HepG2 (cell line): ENCODE data around the gene POLA1. TPM values are rescaled to one million over a fixed set of nuclear protein-coding genes. Genes with fewer than 3 reads are reported as not detected.
A peak's percentile ranks its signal among the peaks of the same experiment; 100 is the strongest.

Experiments used
- ATAC-seq: fragments of 200-7000 bp; cut with Tn5 transposase; 3 replicates; pipeline ENCODE4 v1.9.1; 2020; ENCODE audit warnings: mild to moderate bottlenecking, moderate library complexity
- BruUV-seq: library from RNA; stranded (reverse); fragments of 400-500 nt; replicated peaks from 2 replicates; lab custom pipeline; 2021; lab: Mats Ljungman, UMichigan
- CTCF ChIA-PET: fragments of 300-600 bp; formaldehyde crosslinking; extraction: SDS; loops from one replicate; lab custom pipeline; 2021; ENCODE audit warnings: low total read pairs, inconsistent platforms, low intra/inter-chr PET ratio; lab: Yijun Ruan, JAX
- POLR2A ChIA-PET: fragments of 350-600 bp; sonication (Branson Sonifier 250); formaldehyde crosslinking; loops from one replicate; lab custom pipeline; 2020; ENCODE audit warnings: antibody characterized with exemption, inconsistent platforms; lab: Yijun Ruan, JAX
- DNase-seq: peaks from one replicate; pipeline ENCODE4 v3.0.0-alpha.2; 2015; ENCODE audit warnings: low spot score
- FAIRE-seq: peaks from 3 replicates; lab custom pipeline; 2011; peaks lifted over from hg19 to GRCh38; lab: Jason Lieb, UNC
- H2AFZ ChIP-seq: one replicate; pipeline ENCODE4 v1.6.1; 2011; ENCODE audit warnings: low read length, inconsistent platforms
- H3K27ac ChIP-seq: fragments of 300-600 bp; 3 replicates; pipeline ENCODE4 v1.8.0; 2011; ENCODE audit warnings: mixed run types, mild to moderate bottlenecking, mixed read lengths, low read length, inconsistent platforms; ENCODE audit not compliant: insufficient read depth; ENCODE audit errors: extremely low read length
- H3K27me3 ChIP-seq, 2 experiments: fragments of 200-600 bp in 1 of 2; 2 replicates in 1 of 2; 3 replicates in 1 of 2; pipeline versions ENCODE4 v1.6.0 to v1.8.0; 2011; ENCODE audit warnings: low read length in 2 of 2, mild to moderate bottlenecking in 2 of 2, moderate library complexity in 2 of 2, inconsistent platforms in 1 of 2; ENCODE audit not compliant: insufficient read depth in 2 of 2, control insufficient read depth in 1 of 2
- H3K36me3 ChIP-seq, 2 experiments: fragments of 200-600 bp in 1 of 2; replicated peaks in 1 of 2; 2 replicates in 1 of 2; 3 replicates in 1 of 2; pipeline versions ENCODE4 v1.5.1 to v1.8.0; 2011; ENCODE audit warnings: low read length in 2 of 2, inconsistent platforms in 1 of 2; ENCODE audit not compliant: insufficient read depth in 2 of 2, control insufficient read depth in 1 of 2
- H3K4me1 ChIP-seq: 2 replicates; pipeline ENCODE4 v1.5.1; 2012; ENCODE audit warnings: low read length, inconsistent platforms; ENCODE audit not compliant: insufficient read depth
- H3K4me2 ChIP-seq: 2 replicates; pipeline ENCODE4 v1.6.0; 2011; ENCODE audit warnings: low read depth, low read length, inconsistent platforms
- H3K4me3 ChIP-seq, 3 experiments: fragments of 200-600 bp in 1 of 3; sonication (generic), shearing (Covaris generic) in 1 of 3; replicated peaks in 1 of 3; 2 replicates each; pipeline ENCODE4 v1.5.1; 2011 to 2016; ENCODE audit warnings: low read length in 3 of 3, inconsistent platforms in 2 of 3, low read depth in 2 of 3, mild to moderate bottlenecking in 2 of 3, control low read depth in 1 of 3, mixed read lengths in 1 of 3; ENCODE audit not compliant: insufficient read depth in 1 of 3
- H3K79me2 ChIP-seq: one replicate; pipeline ENCODE4 v1.6.1; 2011; ENCODE audit warnings: low read length, inconsistent platforms; ENCODE audit not compliant: insufficient read depth
- H3K9ac ChIP-seq: 2 replicates; pipeline ENCODE4 v1.6.0; 2011; ENCODE audit warnings: mild to moderate bottlenecking, low read depth, low read length, inconsistent platforms; ENCODE audit not compliant: insufficient read depth
- H3K9me3 ChIP-seq: 2 replicates; pipeline ENCODE4 v1.5.1; 2012; ENCODE audit warnings: mild to moderate bottlenecking, low read length
- H4K20me1 ChIP-seq: 2 replicates; pipeline ENCODE4 v1.6.0; 2011; ENCODE audit warnings: inconsistent platforms, mild to moderate bottlenecking, low read length, moderate library complexity; ENCODE audit not compliant: insufficient read depth
- ISX ChIP-seq: sonication (generic); formaldehyde crosslinking; conservative IDR thresholded peaks from 2 replicates; pipeline ENCODE4 v1.5.0; 2020; ENCODE audit warnings: missing genetic modification reagents
- KMT2B ChIP-seq: IDR thresholded peaks from 2 replicates; pipeline ENCODE4 v1.6.1; 2016; ENCODE audit warnings: missing genetic modification reagents, missing compliant biosample characterization
- MAFG ChIP-seq: sonication (generic); formaldehyde crosslinking; IDR thresholded peaks from 2 replicates; pipeline ENCODE4 v1.5.1; 2020; ENCODE audit warnings: mild to moderate bottlenecking, missing genetic modification reagents
- MAFK ChIP-seq, 2 experiments: IDR thresholded peaks in 1 of 2; conservative IDR thresholded peaks in 1 of 2; 2 replicates each; pipeline ENCODE4 v1.6.1; 2011; ENCODE audit warnings: improper control_type of control experiment in 2 of 2, low read length in 2 of 2
- PAXIP1 ChIP-seq: sonication (generic); formaldehyde crosslinking; conservative IDR thresholded peaks from 2 replicates; pipeline ENCODE4 v1.4.0; 2020; ENCODE audit warnings: mild to moderate bottlenecking, missing genetic modification reagents, moderate library complexity
- XRCC5 ChIP-seq: fragments of 200-400 bp; formaldehyde crosslinking; optimal IDR thresholded peaks from 2 replicates; pipeline ENCODE3; 2017; ENCODE audit warnings: mild to moderate bottlenecking, low read length
- ZBTB7B ChIP-seq: sonication (generic); formaldehyde crosslinking; IDR thresholded peaks from 2 replicates; pipeline ENCODE4 v1.4.0; 2020; ENCODE audit warnings: missing genetic modification reagents
- ZNF407 ChIP-seq: sonication (generic); formaldehyde crosslinking; IDR thresholded peaks from one replicate; pipeline ENCODE4 v1.5.1; 2020; ENCODE audit warnings: mild to moderate bottlenecking, missing genetic modification reagents; ENCODE audit errors: not compliant biosample characterization
- ZNF513 ChIP-seq: sonication (generic); formaldehyde crosslinking; conservative IDR thresholded peaks from 2 replicates; pipeline ENCODE4 v1.5.0; 2020; ENCODE audit warnings: missing genetic modification reagents
- ZNF775 ChIP-seq: sonication (generic); formaldehyde crosslinking; IDR thresholded peaks from 2 replicates; pipeline ENCODE4 v1.4.0; 2020; ENCODE audit warnings: missing genetic modification reagents, mild to moderate bottlenecking, moderate library complexity, borderline replicate concordance
- ZSCAN29 ChIP-seq: sonication (generic); formaldehyde crosslinking; conservative IDR thresholded peaks from 2 replicates; pipeline ENCODE4 v1.4.0; 2020; ENCODE audit warnings: mild to moderate bottlenecking, missing genetic modification reagents
- WGBS: methylation state at CpG from one replicate; pipeline ENCODE4 v1.1.6; 2017; ENCODE audit warnings: low lambda C conversion rate; 5-methylcytosine and 5-hydroxymethylcytosine counted together
- in situ Hi-C: cut with HindIII; loops from 2 replicates; pipeline ENCODE4 v1.10.0; 2017; ENCODE audit warnings: low pct_unique_long_range_greater_than_20kb; ENCODE audit not compliant: extremely low pct_ligation_motif_present
- intact Hi-C: fragments of 100-400 bp; cut with micrococcal nuclease; formaldehyde crosslinking; loops from one replicate; pipeline ENCODE4 v1.10.0; 2022; ENCODE audit not compliant: unreplicated experiment
- polyA plus RNA-seq, 8 experiments: library from polyadenylated mRNA; depleted of rRNA in 3 of 8; stranded (reverse) in 7 of 8; unstranded in 1 of 8; fragments of >200 nt; fragmentation: Illumina TruSeq in 4 of 8; extraction: Trizol in 4 of 8; gene quantifications; 2 replicates each; pipeline versions ENCODE4 v1.2.1 to v1.2.3, GENCODE V29; 2011 to 2016; ENCODE audit warnings: low read depth in 4 of 8, missing spikeins in 1 of 8, mixed read lengths in 1 of 8; ENCODE audit not compliant: insufficient read depth in 1 of 8
- total RNA-seq, 5 experiments: library from RNA; depleted of rRNA; stranded (reverse); fragments of >200 nt; fragmentation: Illumina TruSeq; extraction: Trizol; gene quantifications; 2 replicates each; pipeline ENCODE4 v1.2.3, GENCODE V29; 2016; ENCODE audit warnings: low read depth in 1 of 5

Gene POLA1
- total and polyA plus RNA-seq, 2 of the 13 experiments (the other 11 are each of a cell fraction or from before 2014, with no cell fraction given) = 3.3 to 26.5 TPM

- Histone ChIP-seq H3K4me3 (peak overlapping the region; percentile 46 to 57 (median 50)), H2AFZ (peak overlapping the region; percentile 15), H3K9me3 (no peaks in the 10 kb centered on the region), H3K27ac (peak overlapping the region; percentile 79), H3K36me3 (no peaks in the 10 kb centered on the region), H3K4me2 (peak overlapping the region; percentile 77), H3K79me2 (peaks cover 6% of the 10 kb centered on the region), H3K27me3 (no peaks in the 10 kb centered on the region), H3K9ac (peak overlapping the region; percentile 71), H4K20me1 (no peaks in the 10 kb centered on the region), H3K4me1 (peaks cover 51% of the 10 kb centered on the region)
- peak; percentile 78 for DNase-seq
- in situ Hi-C loops = no loop called here
- ChIA-PET CTCF (no interaction called here), POLR2A (interaction anchor here (1.0 to 1.5 kb wide), 3 partner anchors 10 to 21 kb away, joined by 3 to 6 read pairs (median 4); partner anchors contain the start of gene POLA1)
- FAIRE-seq = peak; percentile 84
- ATAC-seq = peak; percentile 92
- no TSS peak for BruUV-seq
- intact Hi-C loops = loop anchor here (2.0 kb wide), 1 partner anchor 20 kb away; the partner anchor contains the start of gene POLA1
- 0% methylated on average over 5 of the region's 11 CpGs for WGBS
- TF ChIP-seq PAXIP1 (CRISPR knock-in tag) (no peak; the same call in none of the 2 replicates), ZNF407 (CRISPR knock-in tag) (no peak), MAFG (no peak), MAFK (conservative IDR thresholded peaks at IDR 0.05 in 1 of 2, IDR thresholded peaks at IDR 0.05 in 1 of 2; ENCODE audit: low read length in 2 of 2) (peak; percentile 19 to 61; a peak in 2 of 4 replicates), ZBTB7B (no peak), XRCC5 (no peak), KMT2B (CRISPR knock-in tag) (no peak), ZNF513 (CRISPR knock-in tag) (no peak), ISX (CRISPR knock-in tag) (no peak), ZNF775 (CRISPR knock-in tag) (no peak), ZSCAN29 (CRISPR knock-in tag) (no peak)
Observed at GRCh38 chrX:24672701-24673190, 21.0 kb upstream of the POLA1 start.
